Neural cell (in vitro differentiated cells): Measurements from ENCODE around the gene ABCC11. TPM values are rescaled to one million over a fixed set of nuclear protein-coding genes. Genes with fewer than 3 reads are reported as not detected.

ENCODE experiments used
- H2AFZ ChIP-seq: fragments of 200-600, 300-800 bp; sonication (generic), shearing (Covaris generic); 2 replicates; pipeline ENCODE4 v1.6.0; 2014; ENCODE audit warnings: low read depth, mild to moderate bottlenecking, antibody characterized with exemption, low read length, moderate library complexity
- H3F3A ChIP-seq: fragments of 200-600 bp; shearing (Covaris generic); 2 replicates; pipeline ENCODE4 v1.6.1; 2016; ENCODE audit warnings: mild to moderate bottlenecking, moderate library complexity, mixed read lengths, antibody characterized with exemption, low read length; ENCODE audit not compliant: insufficient read depth, poor library complexity, severe bottlenecking
- H3K27ac ChIP-seq: fragments of 200-600, 300-800 bp; sonication (generic), shearing (Covaris generic); 2 replicates; pipeline ENCODE4 v1.5.1; 2014; ENCODE audit warnings: mild to moderate bottlenecking, low read length, moderate library complexity
- H3K27me3 ChIP-seq: fragments of 300-800, 200-600 bp; sonication (generic), shearing (Covaris generic); 2 replicates; pipeline ENCODE4 v1.6.0; 2014; ENCODE audit warnings: mild to moderate bottlenecking, low read depth, low read length, moderate library complexity; ENCODE audit not compliant: insufficient read depth
- H3K36me3 ChIP-seq: fragments of 300-800, 200-600 bp; sonication (generic), shearing (Covaris generic); 2 replicates; pipeline ENCODE4 v1.5.1; 2014; ENCODE audit warnings: mild to moderate bottlenecking, antibody characterized with exemption, low read length, moderate library complexity; ENCODE audit not compliant: insufficient read depth
- H3K4me2 ChIP-seq: fragments of 300-800, 200-600 bp; sonication (generic), shearing (Covaris generic); 2 replicates; pipeline ENCODE4 v1.6.0; 2014; ENCODE audit warnings: mild to moderate bottlenecking, low read length
- H3K4me3 ChIP-seq: fragments of 300-800, 200-600 bp; sonication (generic), shearing (Covaris generic); 2 replicates; pipeline ENCODE4 v1.5.1; 2014; ENCODE audit warnings: mild to moderate bottlenecking, low read length, moderate library complexity
- H3K79me2 ChIP-seq: fragments of 200-600 bp; shearing (Covaris generic); replicated peaks from 2 replicates; pipeline ENCODE4 v1.6.0; 2014; ENCODE audit warnings: mild to moderate bottlenecking, low read length, moderate library complexity; ENCODE audit not compliant: insufficient read depth
- H3K9ac ChIP-seq: fragments of 300-800, 200-600 bp; sonication (generic), shearing (Covaris generic); 2 replicates; pipeline ENCODE4 v1.6.1; 2016; ENCODE audit warnings: mild to moderate bottlenecking, low read length, mixed read lengths
- H3K9me2 ChIP-seq: fragments of 200-600 bp; shearing (Covaris generic); 2 replicates; pipeline ENCODE4 v1.6.1; 2016; ENCODE audit warnings: mild to moderate bottlenecking, low read length, mixed read lengths; ENCODE audit not compliant: insufficient read depth
- H3K9me3 ChIP-seq: fragments of 200-600, 300-800 bp; sonication (generic), shearing (Covaris generic); 2 replicates; pipeline ENCODE4 v1.6.1; 2016; ENCODE audit warnings: mild to moderate bottlenecking, mixed run types, low read length, moderate library complexity, mixed read lengths
- H4K20me1 ChIP-seq: fragments of 200-600 bp; shearing (Covaris generic); 2 replicates; pipeline ENCODE4 v1.6.1; 2016; ENCODE audit warnings: mild to moderate bottlenecking, mixed run types; ENCODE audit not compliant: insufficient read depth
- CTCF ChIP-seq: fragments of 450-650 bp; IDR thresholded peaks from 2 replicates; pipeline ENCODE4 v1.5.1; 2014; ENCODE audit warnings: antibody characterized with exemption, mild to moderate bottlenecking, moderate library complexity; ENCODE audit not compliant: poor library complexity, severe bottlenecking
- EZH2 ChIP-seq: fragments of 200-600, 300-800 bp; shearing (Covaris generic), sonication (generic); IDR thresholded peaks from 2 replicates; pipeline ENCODE4 v1.6.1; 2014; ENCODE audit warnings: antibody characterized with exemption, low read length, borderline replicate concordance, mild to moderate bottlenecking; ENCODE audit not compliant: insufficient read depth, poor library complexity, severe bottlenecking
- RAD21 ChIP-seq: fragments of 450-650 bp; conservative IDR thresholded peaks from 2 replicates; pipeline ENCODE4 v1.6.1; 2014; ENCODE audit warnings: antibody characterized with exemption, mild to moderate bottlenecking, moderate library complexity
- SMC3 ChIP-seq: fragments of 450-650 bp; conservative IDR thresholded peaks from 2 replicates; pipeline ENCODE4 v1.6.1; 2014; ENCODE audit warnings: antibody characterized with exemption, mild to moderate bottlenecking, moderate library complexity; ENCODE audit not compliant: poor library complexity
- TAF1 ChIP-seq: IDR thresholded peaks from 2 replicates; pipeline ENCODE4 v1.6.1; 2012; ENCODE audit warnings: low read depth
- polyA plus RNA-seq: library from polyadenylated mRNA; depleted of rRNA; stranded (reverse); fragments of >200 nt; gene quantifications from 2 replicates; pipeline ENCODE4 v1.2.3, GENCODE V29; 2014

Gene ABCC11
- polyA plus RNA-seq, 1 donor from 2014 or later, result 0.14 TPM

DNA sequence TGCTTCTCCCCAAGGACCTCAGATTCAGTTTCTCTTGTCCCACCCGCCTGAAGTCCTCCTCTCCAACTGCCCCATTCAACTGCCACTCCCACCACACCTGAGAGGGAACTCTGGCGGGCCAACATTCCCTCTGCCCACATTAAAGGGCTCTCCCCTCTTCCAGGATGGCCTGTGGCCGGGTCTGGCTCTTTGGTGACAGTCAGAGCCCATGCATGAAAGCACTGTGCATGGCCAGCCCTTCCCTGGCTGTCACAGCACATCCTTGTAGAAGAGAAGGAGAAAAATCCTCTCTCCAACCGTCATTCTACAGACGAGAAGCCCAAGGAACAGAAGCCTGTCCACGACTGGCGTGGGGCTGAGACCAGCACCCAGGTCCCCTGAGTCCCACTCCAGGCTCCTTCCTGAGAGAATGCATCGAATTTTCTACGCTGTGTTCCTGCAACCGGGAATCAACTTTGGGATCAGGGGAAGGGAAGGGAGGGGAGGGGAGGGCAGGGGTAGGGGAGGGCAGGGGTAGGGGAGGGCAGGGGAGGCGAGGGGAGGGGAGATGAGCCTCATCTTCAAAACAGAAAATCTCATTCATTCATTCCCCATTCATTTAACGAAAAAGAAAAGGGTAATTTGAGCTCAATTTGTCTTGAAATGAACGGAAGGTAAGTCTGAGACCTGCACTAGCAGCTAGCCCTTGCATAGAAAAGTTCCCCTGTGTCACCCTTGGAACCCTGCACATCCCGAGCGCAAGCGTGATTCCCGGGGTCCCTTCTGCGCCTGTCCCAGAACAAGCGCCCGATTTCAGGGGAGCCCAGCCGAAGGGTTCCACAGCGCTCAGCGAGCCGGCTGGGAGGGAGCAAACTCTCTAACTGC, 91.2 kb downstream of the ABCC11 start, which contains the start of gene ABCC12:
Gene ABCC12 (minus strand): TSS at position 68 of the 864 bp plus-strand sequence. CDS start 9,569 bp downstream, outside the sequence.
- H3K79me2 ChIP-seq, result no peaks in the 10 kb centered on the region
- no peak within 1 kb of the TSS for H3K9ac ChIP-seq
- H4K20me1 ChIP-seq, result no peaks in the 10 kb centered on the region
- H3K9me3 ChIP-seq, result no peaks in the 10 kb centered on the region
- H3K4me2 ChIP-seq, result no peak within 1 kb of the TSS
- no peak within 1 kb of the TSS for H3K27ac ChIP-seq
- H2AFZ ChIP-seq, result no peak within 1 kb of the TSS
- no peaks in the 10 kb centered on the region for H3F3A ChIP-seq
- H3K27me3 ChIP-seq, result no peaks in the 10 kb centered on the region
- TF ChIP-seq RAD21 (no peak), CTCF (no peak), EZH2 (no peak)
- no peaks in the 10 kb centered on the region for H3K9me2 ChIP-seq
- H3K4me3 ChIP-seq, result no peak within 1 kb of the TSS
- no peaks in the 10 kb centered on the region for H3K36me3 ChIP-seq

GRCh38 chr16:48153774-48154173, 93.6 kb downstream of the ABCC11 start:
- no peaks in the 10 kb centered on the region for H3K79me2 ChIP-seq
- no peaks in the 10 kb centered on the region for H3K36me3 ChIP-seq
- H3K9me2 ChIP-seq, result no peaks in the 10 kb centered on the region
- no peak overlapping the region for H3K4me3 ChIP-seq
- H3K9ac ChIP-seq, result no peak overlapping the region
- H3F3A ChIP-seq, result no peaks in the 10 kb centered on the region
- no peak overlapping the region for H3K27ac ChIP-seq
- TF ChIP-seq CTCF (no peak), SMC3 (no peak), RAD21 (no peak)
- no peak overlapping the region for H2AFZ ChIP-seq
- H3K27me3 ChIP-seq, result no peaks in the 10 kb centered on the region
- no peaks in the 10 kb centered on the region for H4K20me1 ChIP-seq
- H3K9me3 ChIP-seq, result no peaks in the 10 kb centered on the region
- no peak overlapping the region for H3K4me2 ChIP-seq

- H3K9ac ChIP-seq, result no peak overlapping the region
- TF ChIP-seq TAF1, result no peak
- H2AFZ ChIP-seq, result no peak overlapping the region
- no peak overlapping the region for H3K27ac ChIP-seq
- no peaks in the 10 kb centered on the region for H3K9me2 ChIP-seq
- H3K9me3 ChIP-seq, result no peaks in the 10 kb centered on the region
- no peaks in the 10 kb centered on the region for H4K20me1 ChIP-seq
- no peaks in the 10 kb centered on the region for H3K27me3 ChIP-seq
- no peaks in the 10 kb centered on the region for H3F3A ChIP-seq
- H3K79me2 ChIP-seq, result no peaks in the 10 kb centered on the region
- H3K36me3 ChIP-seq, result no peaks in the 10 kb centered on the region
- H3K4me3 ChIP-seq, result no peak overlapping the region
- no peak overlapping the region for H3K4me2 ChIP-seq
Measured at GRCh38 chr16:48152226-48152625, 95.1 kb downstream of the ABCC11 start.
